ENCODE data around the gene SKI.

GRCh38 chr1:2198571-2198970, 29.5 kb upstream of the SKI start:
- TF ChIP-seq CTCF (conservative IDR thresholded peaks at IDR 0.05; ENCODE audit: low read depth in 2 of 2) = no peak
- TF ChIP-seq EZH2phosphoT487 (IDR thresholded peaks at IDR 0.05; ENCODE audit: unreplicated experiment) = no peak
- TF ChIP-seq REST (IDR thresholded peaks at IDR 0.05; ENCODE audit: unreplicated experiment) = no peak
- no peak for TF ChIP-seq EZH2 (IDR thresholded peaks at IDR 0.05; ENCODE audit: low read depth, unreplicated experiment)
- TF ChIP-seq ETS1 (IDR thresholded peaks at IDR 0.05) = no peak
- no peak for TF ChIP-seq POLR2AphosphoS5 (IDR thresholded peaks at IDR 0.05; ENCODE audit: low read depth)
- TF ChIP-seq JUNB (IDR thresholded peaks at IDR 0.05; ENCODE audit: unreplicated experiment) = no peak
- no peak for TF ChIP-seq CREB1 (CRISPR knock-in tag; IDR thresholded peaks at IDR 0.05; ENCODE audit: low read depth)
- TF ChIP-seq STAT1 (IDR thresholded peaks at IDR 0.05; ENCODE audit: unreplicated experiment) = no peak

Measured in GM23338 (cell line).